ENCODE data around the gene POM121L2.

POM121L2 gene

GRCh38 chr6:27293436-27294098 is 18.5 kb downstream of the POM121L2 start:
- TF ChIP-seq CTCF (IDR thresholded peaks at IDR 0.05; ENCODE audit: extremely low read depth, missing control alignments): no peak
- DNase-seq (ENCODE audit: low spot score): no peak

GRCh38 chr6:27290850-27291208 is 21.2 kb downstream of the POM121L2 start:
- TF ChIP-seq CTCF (IDR thresholded peaks at IDR 0.05; ENCODE audit: extremely low read depth, missing control alignments): no peak

GRCh38 chr6:27290065-27290849 is 21.8 kb downstream of the POM121L2 start:
- no peak for DNase-seq (ENCODE audit: low spot score)
- TF ChIP-seq CTCF (IDR thresholded peaks at IDR 0.05; ENCODE audit: extremely low read depth, missing control alignments): no peak

More at GRCh38 chr6:27290850-27291208, 21.2 kb downstream of the POM121L2 start:
- no peak for DNase-seq (ENCODE audit: low spot score)

GRCh38 chr6:27288136-27289044 is 23.7 kb downstream of the POM121L2 start:
- DNase-seq (ENCODE audit: low spot score): no peak
- no peak for TF ChIP-seq CTCF (IDR thresholded peaks at IDR 0.05; ENCODE audit: extremely low read depth, missing control alignments)

- no peak for TF ChIP-seq CTCF (IDR thresholded peaks at IDR 0.05; ENCODE audit: extremely low read depth, missing control alignments)
- no peak for DNase-seq (ENCODE audit: low spot score)
Measured at GRCh38 chr6:27287751-27288135, 24.3 kb downstream of the POM121L2 start.

- TF ChIP-seq CTCF (IDR thresholded peaks at IDR 0.05; ENCODE audit: extremely low read depth, missing control alignments): no peak
- no peak for DNase-seq (ENCODE audit: low spot score)
Measured at GRCh38 chr6:27286141-27286540, 25.9 kb downstream of the POM121L2 start.
